Measurements from ENCODE around the gene C10orf67. TPM values are rescaled to one million over a fixed set of nuclear protein-coding genes. Genes with fewer than 3 reads are reported as not detected.

C10orf67 gene
- total RNA-seq, 4 donors from 2014 or later, result 0.21 TPM; not detected in 3

DNA sequence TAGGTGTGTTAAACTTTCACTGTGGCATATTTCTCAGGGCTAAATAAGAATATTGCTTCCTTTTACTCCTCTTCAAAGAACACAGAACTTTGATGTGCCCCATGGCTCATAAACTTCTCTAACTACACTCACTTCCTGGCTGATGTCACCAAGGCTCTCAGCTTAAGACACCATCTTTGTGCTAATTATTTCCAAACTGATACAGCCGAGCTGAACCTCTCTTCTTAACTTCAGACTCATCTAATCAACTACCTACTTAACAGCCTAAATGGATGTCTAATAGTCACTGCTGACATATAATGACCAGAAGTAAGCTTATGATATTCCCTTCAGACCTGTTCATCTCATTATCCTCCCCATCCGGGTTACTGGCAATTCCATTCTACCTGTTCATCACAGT lies 3.6 kb downstream of the C10orf67 start:
- DNase-seq, result no peak
- TF ChIP-seq, protein P1, sequence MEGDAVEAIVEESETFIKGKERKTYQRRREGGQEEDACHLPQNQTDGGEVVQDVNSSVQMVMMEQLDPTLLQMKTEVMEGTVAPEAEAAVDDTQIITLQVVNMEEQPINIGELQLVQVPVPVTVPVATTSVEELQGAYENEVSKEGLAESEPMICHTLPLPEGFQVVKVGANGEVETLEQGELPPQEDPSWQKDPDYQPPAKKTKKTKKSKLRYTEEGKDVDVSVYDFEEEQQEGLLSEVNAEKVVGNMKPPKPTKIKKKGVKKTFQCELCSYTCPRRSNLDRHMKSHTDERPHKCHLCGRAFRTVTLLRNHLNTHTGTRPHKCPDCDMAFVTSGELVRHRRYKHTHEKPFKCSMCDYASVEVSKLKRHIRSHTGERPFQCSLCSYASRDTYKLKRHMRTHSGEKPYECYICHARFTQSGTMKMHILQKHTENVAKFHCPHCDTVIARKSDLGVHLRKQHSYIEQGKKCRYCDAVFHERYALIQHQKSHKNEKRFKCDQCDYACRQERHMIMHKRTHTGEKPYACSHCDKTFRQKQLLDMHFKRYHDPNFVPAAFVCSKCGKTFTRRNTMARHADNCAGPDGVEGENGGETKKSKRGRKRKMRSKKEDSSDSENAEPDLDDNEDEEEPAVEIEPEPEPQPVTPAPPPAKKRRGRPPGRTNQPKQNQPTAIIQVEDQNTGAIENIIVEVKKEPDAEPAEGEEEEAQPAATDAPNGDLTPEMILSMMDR (IDR thresholded peaks at IDR 0.05), result no peak
- no peak for TF ChIP-seq POLR2A (IDR thresholded peaks at IDR 0.05)
- Histone ChIP-seq H3K4me1 (no peaks in the 10 kb centered on the region), H3K4me3 (no peak overlapping the region), H3K27me3 (no peaks in the 10 kb centered on the region), H3K27ac (no peak overlapping the region), H3K36me3 (no peaks in the 10 kb centered on the region), H3K9me3 (no peaks in the 10 kb centered on the region)
- intact Hi-C loops (cut with DNase I; ENCODE audit: low total_unique reads), result no loop called here

DNA sequence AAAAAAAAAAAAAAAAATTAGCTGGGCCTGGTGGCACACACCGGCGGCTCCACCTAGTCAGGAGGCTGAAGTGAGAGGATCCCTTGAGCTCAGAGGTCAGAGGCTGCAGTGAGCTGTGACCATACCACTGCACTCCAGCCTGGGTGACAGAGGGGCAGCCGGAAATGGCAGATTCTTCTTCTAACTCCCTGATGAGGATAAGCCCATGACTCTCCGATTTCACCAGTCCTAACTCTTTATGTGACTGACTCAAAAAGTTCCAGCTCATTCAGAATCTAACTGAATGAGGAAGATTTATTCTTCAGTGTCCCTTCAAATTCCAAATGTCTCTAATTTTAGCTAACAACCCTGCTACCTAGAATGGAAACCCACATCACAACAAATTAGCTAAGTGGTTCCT lies 4.2 kb downstream of the C10orf67 start:
- no peak for TF ChIP-seq POLR2A (IDR thresholded peaks at IDR 0.05)
- TF ChIP-seq, protein P1 (IDR thresholded peaks at IDR 0.05), result no peak
- H3K36me3 ChIP-seq, result no peaks in the 10 kb centered on the region

GRCh38 chr10:23338886-23339285 lies 5.7 kb downstream of the C10orf67 start:
- no peaks in the 10 kb centered on the region for H3K36me3 ChIP-seq
- H3K9me3 ChIP-seq, result no peaks in the 10 kb centered on the region
- H3K4me3 ChIP-seq, result no peak overlapping the region
- no peaks in the 10 kb centered on the region for H3K4me1 ChIP-seq
- DNase-seq, result no peak
- intact Hi-C loops (cut with DNase I; ENCODE audit: low total_unique reads), result no loop called here
- H3K27me3 ChIP-seq, result no peaks in the 10 kb centered on the region
- TF ChIP-seq POLR2A (IDR thresholded peaks at IDR 0.05), result no peak
- TF ChIP-seq, protein P1 (IDR thresholded peaks at IDR 0.05), result no peak
- no peak overlapping the region for H3K27ac ChIP-seq

More for the DNA sequence above, 4.2 kb downstream of the C10orf67 start:
- no peaks in the 10 kb centered on the region for H3K9me3 ChIP-seq
- H3K27me3 ChIP-seq, result no peaks in the 10 kb centered on the region
- no peak overlapping the region for H3K4me3 ChIP-seq
- H3K4me1 ChIP-seq, result no peaks in the 10 kb centered on the region
- DNase-seq, result no peak
- intact Hi-C loops (cut with DNase I; ENCODE audit: low total_unique reads), result no loop called here
- H3K27ac ChIP-seq, result no peak overlapping the region

GRCh38 chr10:23338155-23338828 lies 6.3 kb downstream of the C10orf67 start:
- no peak for DNase-seq
- no peak overlapping the region for H3K4me3 ChIP-seq
- no peaks in the 10 kb centered on the region for H3K36me3 ChIP-seq
- H3K27ac ChIP-seq, result no peak overlapping the region
- no peaks in the 10 kb centered on the region for H3K9me3 ChIP-seq
- intact Hi-C loops (cut with DNase I; ENCODE audit: low total_unique reads), result no loop called here
- no peaks in the 10 kb centered on the region for H3K4me1 ChIP-seq
- H3K27me3 ChIP-seq, result no peaks in the 10 kb centered on the region
- no peak for TF ChIP-seq POLR2A (IDR thresholded peaks at IDR 0.05)
- TF ChIP-seq, protein P1 (IDR thresholded peaks at IDR 0.05), result no peak

- no peak overlapping the region for H3K27ac ChIP-seq
- intact Hi-C loops (cut with DNase I; ENCODE audit: low total_unique reads), result no loop called here
- no peak overlapping the region for H3K4me3 ChIP-seq
- no peak for DNase-seq
- H3K27me3 ChIP-seq, result no peaks in the 10 kb centered on the region
- H3K4me1 ChIP-seq, result no peaks in the 10 kb centered on the region
- no peak for TF ChIP-seq POLR2A (IDR thresholded peaks at IDR 0.05)
- TF ChIP-seq, protein P1 (IDR thresholded peaks at IDR 0.05), result no peak
- H3K36me3 ChIP-seq, result no peaks in the 10 kb centered on the region
- H3K9me3 ChIP-seq, result no peaks in the 10 kb centered on the region
Observed at GRCh38 chr10:23337616-23338015, 7.0 kb downstream of the C10orf67 start.

All from uterus (tissue), 4 donors.